Stimulated activated CD4-positive, alpha-beta T cell treated with anti-CD3 and anti-CD28 coated beads, TNF-alpha, amount 100 ng/mL, for 1 hour (primary cell): ENCODE measurements around the gene PDXP.
"Not testable (repeated sequence)": the region's sequence is repeated elsewhere in the genome, so short reads cannot be mapped to it uniquely, and the experiment has no call there.

Experiments
- DNase-seq, 3 donors: peaks; one replicate each; pipeline ENCODE4 v3.0.0-alpha.2; 2020; ENCODE audit warnings: low read depth in 3 of 3, low spot score in 1 of 3

PDXP gene, protein sequence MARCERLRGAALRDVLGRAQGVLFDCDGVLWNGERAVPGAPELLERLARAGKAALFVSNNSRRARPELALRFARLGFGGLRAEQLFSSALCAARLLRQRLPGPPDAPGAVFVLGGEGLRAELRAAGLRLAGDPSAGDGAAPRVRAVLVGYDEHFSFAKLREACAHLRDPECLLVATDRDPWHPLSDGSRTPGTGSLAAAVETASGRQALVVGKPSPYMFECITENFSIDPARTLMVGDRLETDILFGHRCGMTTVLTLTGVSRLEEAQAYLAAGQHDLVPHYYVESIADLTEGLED

GRCh38 chr22:37658133-37659065 is at the start of gene PDXP:
Gene PDXP (plus strand): TSS chr22:37658723. CDS start chr22:37658783, 60 bp downstream.
- DNase-seq, result peak; percentile 96 to 98 (median 96)

GRCh38 chr22:37609240-37610152 is 49.0 kb upstream of the PDXP start:
- DNase-seq, result no peak

DNA sequence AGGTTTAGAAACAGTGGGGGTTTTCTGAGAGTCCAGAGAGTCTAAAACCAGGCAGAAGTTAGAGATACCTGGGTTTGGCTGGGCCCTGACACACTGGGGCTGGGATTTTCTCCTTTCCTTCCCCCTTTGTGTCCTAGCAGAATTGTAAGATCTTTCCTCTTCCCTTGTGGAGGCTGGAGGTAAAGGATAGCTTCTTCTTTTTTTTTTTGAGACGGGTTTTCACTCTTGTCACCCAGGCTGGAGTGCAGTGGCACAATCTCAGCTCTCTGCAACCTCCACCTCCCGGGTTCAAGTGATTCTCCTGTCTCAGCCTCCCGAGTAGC is 48.4 kb upstream of the PDXP start:
- not testable (repeated sequence) for DNase-seq

GRCh38 chr22:37610480-37611129 is 47.9 kb upstream of the PDXP start:
- DNase-seq, result no peak

- DNase-seq, result no peak
Observed at GRCh38 chr22:37611207-37611606, 47.3 kb upstream of the PDXP start.

DNA sequence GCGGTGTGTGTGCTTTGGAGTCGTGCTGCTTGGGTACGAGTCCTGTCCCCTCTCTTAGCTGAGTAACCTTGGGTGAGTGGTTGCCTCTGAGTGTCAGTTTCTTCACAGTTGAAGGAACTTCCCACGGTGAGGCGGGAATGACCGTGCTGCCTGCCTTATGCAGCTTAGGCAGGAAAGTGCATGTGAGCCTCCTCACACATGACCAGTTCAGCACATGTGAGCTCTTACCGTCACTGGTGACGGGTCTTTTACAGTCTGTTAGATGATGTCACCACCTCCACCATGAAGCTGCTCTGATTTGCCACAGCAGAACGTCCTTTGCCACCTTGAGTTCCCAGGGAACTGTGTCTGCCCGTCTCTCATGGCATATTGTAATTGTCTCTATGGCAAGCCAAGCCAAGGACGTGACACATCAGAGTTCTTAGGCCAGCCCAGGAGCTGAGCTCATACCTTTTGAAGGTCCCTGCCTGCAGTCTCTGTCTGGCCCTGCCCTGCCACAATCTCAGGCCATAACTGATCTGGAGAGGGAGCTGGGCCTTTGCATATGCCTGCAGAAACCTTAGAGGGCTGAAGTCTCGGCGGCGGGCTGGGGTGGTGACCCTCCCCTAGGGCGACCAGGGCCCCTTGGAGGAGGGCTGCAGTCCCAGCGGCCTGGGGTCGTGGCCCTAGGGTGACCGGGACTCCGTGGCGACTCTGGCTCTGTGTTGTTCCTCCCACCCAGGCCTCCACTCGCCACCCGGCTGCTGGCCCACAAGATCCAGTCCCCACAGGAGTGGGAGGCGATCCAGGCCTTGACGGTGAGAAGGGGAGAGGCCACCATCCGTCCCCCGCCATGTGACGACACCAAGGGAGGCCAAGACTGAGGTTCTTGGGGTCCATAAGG is 42.1 kb upstream of the PDXP start:
- DNase-seq, result no peak

DNA sequence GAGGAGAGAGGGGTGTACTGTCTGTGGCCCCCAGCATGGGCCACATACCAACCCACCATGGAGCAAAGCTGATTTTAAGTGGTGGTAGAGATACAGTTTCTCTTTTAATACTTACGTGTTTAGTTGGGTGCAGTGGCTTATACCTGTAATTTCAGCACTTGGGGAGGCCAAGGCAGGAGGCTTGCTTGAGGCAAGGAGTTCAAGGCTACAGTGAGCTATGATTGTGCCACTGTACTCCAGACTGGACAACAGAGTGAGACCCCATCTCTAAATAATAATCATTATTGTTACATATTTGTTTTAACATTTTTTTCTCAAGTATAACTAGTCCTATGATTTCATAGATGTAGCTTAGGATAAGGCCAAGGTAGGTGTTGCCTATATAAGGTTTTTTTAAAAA is 41.1 kb upstream of the PDXP start:
- no peak for DNase-seq

- no peak for DNase-seq
Observed at GRCh38 chr22:37618072-37618656, 40.4 kb upstream of the PDXP start.

DNA sequence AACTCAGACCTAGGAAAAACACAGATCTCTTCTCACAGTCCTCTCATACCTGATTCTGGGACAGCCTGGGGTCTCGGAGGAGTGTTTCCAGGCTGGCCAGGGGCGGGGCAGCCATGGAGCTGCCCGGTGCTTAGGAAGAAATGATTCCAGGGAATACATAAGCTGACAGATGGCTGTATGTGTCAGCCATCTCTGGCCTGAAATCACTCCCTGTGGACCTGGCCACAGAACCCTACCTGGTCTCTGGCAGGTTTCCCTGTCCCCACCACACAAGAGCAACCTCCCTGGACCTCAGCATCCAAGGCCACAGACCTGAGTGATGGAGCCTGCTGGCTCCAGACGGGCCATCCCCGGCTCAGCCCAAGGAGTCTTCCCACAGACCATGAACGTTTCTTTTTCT is 39.8 kb upstream of the PDXP start:
- no peak for DNase-seq

DNA sequence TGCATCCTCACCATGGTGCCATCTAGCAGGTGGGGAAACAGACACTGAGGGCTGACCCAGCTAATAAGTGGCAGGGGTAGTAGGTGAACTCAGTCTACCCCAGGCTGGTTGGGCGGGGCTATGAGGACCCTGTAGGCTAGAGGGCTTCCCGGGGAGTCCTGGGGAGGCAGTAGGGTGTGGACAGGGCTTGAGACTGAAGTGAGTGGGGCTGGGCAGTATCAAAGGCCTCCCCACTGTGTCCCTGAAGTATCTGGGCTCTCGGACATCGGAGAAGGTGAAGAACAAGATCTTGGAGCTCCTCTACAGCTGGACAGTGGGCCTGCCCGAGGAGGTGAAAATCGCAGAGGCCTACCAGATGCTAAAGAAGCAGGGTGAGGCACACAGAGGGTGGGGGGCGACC is 38.5 kb upstream of the PDXP start:
- DNase-seq, result no peak

DNA sequence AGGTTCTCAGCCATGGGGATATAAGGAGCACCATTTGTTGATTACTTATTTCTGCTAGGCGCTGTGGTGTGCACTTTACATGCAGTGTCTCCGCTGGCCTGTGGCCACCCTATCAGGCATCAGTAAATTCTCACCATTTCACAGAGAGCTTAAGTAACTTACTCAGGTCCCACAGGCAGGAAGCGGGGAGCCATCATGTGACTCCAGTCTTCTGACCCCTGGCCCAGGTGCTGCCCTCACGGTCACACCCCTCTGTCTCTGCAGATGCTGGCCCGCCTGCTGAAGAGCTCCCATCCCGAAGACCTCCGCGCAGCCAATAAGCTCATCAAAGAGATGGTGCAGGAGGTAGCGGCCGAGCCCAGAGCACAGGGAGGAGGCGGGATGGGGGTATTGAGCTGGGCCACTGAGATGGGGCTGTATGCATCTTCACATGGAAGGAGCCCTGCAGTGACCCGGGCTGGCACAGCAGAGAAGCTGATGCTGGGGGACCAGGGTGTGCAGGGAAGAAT is 37.1 kb upstream of the PDXP start:
- DNase-seq, result no peak

DNA sequence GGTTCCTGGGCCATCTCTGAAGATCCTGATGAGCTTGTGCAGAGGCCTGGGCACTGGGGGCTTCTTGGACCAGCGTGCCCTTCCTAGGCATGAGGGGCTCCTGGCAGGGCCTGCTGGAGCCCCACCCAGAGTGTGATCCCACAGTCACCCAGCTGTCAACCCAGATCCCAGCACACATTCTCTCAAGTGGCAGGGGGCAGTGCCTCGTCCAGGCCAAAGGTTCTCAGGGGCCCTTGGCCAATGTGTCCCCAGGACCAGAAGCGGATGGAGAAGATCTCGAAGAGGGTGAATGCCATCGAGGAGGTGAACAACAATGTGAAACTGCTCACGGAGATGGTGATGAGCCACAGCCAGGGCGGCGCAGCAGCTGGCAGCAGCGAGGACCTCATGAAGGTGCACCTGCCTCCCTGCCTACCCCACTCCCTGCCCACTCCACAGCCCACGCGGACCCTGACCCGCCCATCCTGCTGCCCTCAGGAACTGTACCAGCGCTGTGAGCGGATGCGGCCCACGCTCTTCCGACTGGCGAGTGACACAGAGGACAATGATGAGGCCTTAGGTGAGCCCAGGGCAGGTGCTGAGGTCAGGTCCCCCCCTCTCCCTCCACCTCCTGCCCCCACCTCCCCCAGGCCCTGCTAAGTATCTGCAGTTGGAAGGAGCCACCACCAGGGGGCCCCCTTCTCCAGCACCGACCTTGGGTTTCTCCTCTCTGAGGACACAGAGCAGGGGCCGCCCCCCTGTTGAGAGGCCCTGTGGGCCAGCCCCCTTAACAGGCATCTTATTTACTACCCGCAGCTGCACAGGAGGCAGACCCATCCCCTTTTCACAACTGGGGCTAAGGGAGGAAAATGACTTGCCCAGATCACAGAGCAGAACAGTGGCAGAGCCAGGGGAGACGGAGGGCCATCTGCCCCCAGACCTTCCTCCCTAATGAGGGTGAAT is 35.2 kb upstream of the PDXP start:
- DNase-seq, result peak in 2 of 3 donors; percentile 59 to 69

DNA sequence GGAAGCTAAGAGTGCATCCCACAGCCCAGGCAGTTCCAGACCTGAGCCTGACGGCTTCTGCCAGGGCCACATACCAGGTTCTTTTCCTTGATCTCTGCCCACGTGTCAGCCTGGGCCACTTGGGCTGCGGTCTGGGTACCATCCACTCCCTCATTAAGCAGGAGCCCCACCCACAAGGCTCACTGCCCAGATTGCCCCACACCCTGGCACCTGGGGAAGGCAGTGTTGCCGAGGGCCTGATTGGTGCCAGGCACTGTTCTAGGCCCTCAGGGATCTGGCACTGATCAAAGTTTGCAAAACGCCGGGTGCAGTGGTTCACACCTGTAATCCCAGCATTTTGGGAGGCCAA is 34.5 kb upstream of the PDXP start:
- DNase-seq, result no peak

- DNase-seq, result no peak
Observed at GRCh38 chr22:37624876-37625275, 33.6 kb upstream of the PDXP start.

DNA sequence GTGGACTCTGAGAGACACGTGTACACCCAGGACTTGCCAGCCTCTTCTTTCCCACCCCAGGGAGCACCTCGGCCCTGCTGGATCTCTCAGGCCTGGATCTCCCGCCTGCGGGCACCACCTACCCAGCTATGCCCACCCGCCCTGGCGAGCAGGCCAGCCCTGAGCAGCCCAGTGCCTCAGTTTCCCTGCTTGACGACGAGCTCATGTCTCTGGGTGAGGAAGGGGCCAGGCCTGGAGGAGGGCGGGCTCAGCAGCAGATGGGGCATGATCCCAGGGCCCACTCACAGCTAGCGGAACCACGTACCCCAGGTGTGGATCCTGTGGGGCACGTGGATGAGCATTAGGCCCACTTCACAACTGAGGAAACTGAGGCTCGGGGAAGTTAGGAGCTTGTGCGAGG is 32.8 kb upstream of the PDXP start:
- no peak for DNase-seq

DNA sequence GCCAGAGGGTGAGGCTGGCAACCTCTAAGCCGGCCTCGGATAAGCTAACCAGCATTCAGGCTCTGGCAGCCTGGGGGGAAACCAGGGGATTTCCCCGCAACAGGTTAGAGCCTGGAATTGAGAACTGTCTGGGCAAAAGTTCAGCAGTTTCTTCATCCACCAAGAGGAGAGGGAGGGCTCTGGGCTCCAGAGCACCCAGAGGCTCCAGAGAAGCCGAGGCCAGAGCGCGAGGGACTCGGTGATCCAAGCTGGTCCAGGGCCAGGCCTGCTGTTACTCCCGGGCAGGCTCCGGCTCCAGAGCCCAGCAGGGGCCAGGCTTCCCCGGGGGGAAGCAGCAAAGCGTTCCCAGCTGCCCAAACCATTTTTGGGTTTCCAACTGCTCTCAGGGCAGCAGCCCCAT is 32.4 kb upstream of the PDXP start:
- no peak for DNase-seq

DNA sequence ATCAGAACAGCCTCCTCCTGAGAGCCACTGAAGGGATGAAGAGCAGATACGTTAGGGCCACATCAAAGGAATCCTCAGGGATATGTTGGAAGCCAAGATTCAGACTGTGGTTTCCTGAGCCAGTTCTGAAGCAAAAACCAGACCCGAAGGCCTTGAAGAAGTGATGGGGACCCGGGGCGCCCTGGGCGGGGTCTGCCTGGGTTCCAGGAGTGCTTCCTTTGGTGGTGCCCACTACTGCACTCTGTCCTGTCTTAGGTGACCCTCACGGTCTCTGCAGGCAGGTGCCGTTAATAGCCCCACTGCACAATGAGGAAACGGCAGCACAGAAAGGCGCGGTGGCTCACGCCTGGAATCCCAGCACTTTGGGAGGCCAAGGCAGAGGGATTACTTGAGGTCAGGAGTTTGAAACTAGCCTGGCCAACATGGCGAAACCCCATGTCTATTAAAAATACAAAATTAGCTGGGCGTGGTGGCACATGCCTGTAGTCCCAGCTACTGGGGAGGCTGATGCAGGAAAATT is 31.9 kb upstream of the PDXP start:
- DNase-seq, result no peak

DNA sequence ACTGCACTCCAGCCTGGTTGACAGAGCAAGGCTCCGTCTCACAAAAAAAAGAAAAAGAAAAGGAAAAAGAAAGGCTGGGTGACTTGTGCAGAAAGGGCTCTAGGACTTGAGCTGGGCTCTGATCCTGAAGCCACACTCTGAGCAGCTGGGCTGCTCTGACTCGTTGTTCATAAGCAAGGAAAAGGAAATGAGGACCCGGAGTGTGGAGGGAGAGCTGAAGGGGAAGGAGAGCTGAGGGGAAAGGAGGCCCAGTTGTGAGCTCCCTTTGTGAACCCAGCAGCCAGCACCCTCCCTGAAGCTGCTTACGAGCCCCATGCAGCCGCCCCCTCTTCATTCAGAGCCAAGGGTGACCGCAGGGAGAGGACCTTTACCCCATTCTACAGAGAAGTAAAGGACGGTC is 31.4 kb upstream of the PDXP start:
- DNase-seq, result no peak
